ENCODE measurements around the gene ZFPM1.

The ZFPM1 gene

DNA sequence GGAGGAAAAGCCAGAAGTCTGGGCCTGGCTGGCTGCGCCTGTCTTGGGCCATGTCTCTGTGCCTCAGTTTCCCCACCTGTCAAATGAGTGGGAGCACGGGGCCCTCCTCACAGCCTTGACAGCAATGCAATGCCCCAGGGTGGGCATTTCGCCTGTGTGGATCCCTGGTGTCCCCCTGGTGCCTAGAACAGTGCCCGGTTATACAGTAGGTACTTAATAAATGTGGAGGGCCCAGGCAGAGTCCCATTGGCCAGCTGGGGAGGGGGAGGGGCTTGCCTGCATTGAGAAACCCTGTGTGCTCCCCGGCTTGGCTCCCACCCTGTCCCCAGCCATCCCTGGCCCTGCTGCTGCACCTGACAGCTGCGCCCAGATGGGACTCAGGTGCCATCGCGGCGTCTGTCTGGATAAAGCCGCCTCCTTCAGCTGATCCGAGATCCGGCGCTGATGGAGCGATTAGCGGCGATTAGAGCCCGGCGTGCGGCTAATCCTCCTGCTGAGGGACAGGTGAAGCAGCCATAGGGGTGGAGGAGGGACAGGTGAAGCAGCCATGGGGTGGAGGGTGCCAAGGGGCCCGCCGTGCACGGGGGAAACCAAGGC lies 12.4 kb downstream of the ZFPM1 start:
- H3K9ac ChIP-seq: no peak overlapping the region
- H3K27me3 ChIP-seq (ENCODE audit: control insufficient read depth, insufficient read depth, low read length): no peaks in the 10 kb centered on the region
- H3K4me3 ChIP-seq (ENCODE audit: low read depth, low read length): no peak overlapping the region
- no peaks in the 10 kb centered on the region for H3K9me3 ChIP-seq (ENCODE audit: control insufficient read depth, low read length)
- peaks cover 73% of the 10 kb centered on the region for H3K79me2 ChIP-seq
- no peak overlapping the region for H3K27ac ChIP-seq
- no peak overlapping the region for H2AFZ ChIP-seq
- H3K4me1 ChIP-seq: peaks cover 14% of the 10 kb centered on the region
- TF ChIP-seq, protein P1, sequence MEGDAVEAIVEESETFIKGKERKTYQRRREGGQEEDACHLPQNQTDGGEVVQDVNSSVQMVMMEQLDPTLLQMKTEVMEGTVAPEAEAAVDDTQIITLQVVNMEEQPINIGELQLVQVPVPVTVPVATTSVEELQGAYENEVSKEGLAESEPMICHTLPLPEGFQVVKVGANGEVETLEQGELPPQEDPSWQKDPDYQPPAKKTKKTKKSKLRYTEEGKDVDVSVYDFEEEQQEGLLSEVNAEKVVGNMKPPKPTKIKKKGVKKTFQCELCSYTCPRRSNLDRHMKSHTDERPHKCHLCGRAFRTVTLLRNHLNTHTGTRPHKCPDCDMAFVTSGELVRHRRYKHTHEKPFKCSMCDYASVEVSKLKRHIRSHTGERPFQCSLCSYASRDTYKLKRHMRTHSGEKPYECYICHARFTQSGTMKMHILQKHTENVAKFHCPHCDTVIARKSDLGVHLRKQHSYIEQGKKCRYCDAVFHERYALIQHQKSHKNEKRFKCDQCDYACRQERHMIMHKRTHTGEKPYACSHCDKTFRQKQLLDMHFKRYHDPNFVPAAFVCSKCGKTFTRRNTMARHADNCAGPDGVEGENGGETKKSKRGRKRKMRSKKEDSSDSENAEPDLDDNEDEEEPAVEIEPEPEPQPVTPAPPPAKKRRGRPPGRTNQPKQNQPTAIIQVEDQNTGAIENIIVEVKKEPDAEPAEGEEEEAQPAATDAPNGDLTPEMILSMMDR (IDR thresholded peaks at IDR 0.05): no peak
- H3K36me3 ChIP-seq (ENCODE audit: control insufficient read depth, insufficient read depth, low read length): no peaks in the 10 kb centered on the region
- no peak overlapping the region for H3K4me2 ChIP-seq (ENCODE audit: low read length)

GRCh38 chr16:88466175-88466862 lies 13.2 kb downstream of the ZFPM1 start:
- Histone ChIP-seq H3K4me1 (peaks cover 13% of the 10 kb centered on the region), H3K9ac (no peak overlapping the region)

DNA sequence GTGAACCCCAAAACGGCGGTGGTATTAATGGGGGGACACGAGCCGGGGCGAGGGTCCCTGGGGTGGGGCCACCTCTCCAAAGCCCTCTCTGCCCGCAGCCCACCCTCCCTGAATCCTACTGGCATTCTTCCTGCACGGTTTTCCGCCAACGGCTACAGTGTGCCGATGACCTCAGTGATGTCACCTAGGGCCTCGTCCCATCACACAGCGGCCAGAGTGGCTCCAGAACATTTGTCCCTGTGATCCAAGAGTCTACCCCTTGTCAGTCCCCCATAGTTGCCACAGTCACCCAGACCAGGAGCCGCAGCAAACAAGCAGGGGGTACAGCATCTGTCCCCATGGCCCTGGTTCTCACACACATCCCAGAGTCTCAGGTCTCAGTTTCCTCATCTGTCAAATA lies 13.9 kb downstream of the ZFPM1 start:
- peaks cover 8% of the 10 kb centered on the region for H3K4me1 ChIP-seq
- no peak overlapping the region for H3K27ac ChIP-seq
- H2AFZ ChIP-seq: no peak overlapping the region
- no peak overlapping the region for H3K4me2 ChIP-seq (ENCODE audit: low read length)
- H3K9ac ChIP-seq: no peak overlapping the region
- TF ChIP-seq, protein P1 (IDR thresholded peaks at IDR 0.05): no peak
- no peak overlapping the region for H3K4me3 ChIP-seq (ENCODE audit: low read depth, low read length)
- H3K27me3 ChIP-seq (ENCODE audit: control insufficient read depth, insufficient read depth, low read length): no peaks in the 10 kb centered on the region
- no peaks in the 10 kb centered on the region for H3K9me3 ChIP-seq (ENCODE audit: control insufficient read depth, low read length)
- H3K36me3 ChIP-seq (ENCODE audit: control insufficient read depth, insufficient read depth, low read length): no peaks in the 10 kb centered on the region
- peaks cover 67% of the 10 kb centered on the region for H3K79me2 ChIP-seq

More at GRCh38 chr16:88466175-88466862, 13.2 kb downstream of the ZFPM1 start:
- Histone ChIP-seq H3K27me3 (ENCODE audit: control insufficient read depth, insufficient read depth, low read length) (no peaks in the 10 kb centered on the region), H3K9me3 (ENCODE audit: control insufficient read depth, low read length) (no peaks in the 10 kb centered on the region), H3K36me3 (ENCODE audit: control insufficient read depth, insufficient read depth, low read length) (no peaks in the 10 kb centered on the region), H3K27ac (no peak overlapping the region), H3K79me2 (peaks cover 73% of the 10 kb centered on the region), H2AFZ (no peak overlapping the region), H3K4me3 (ENCODE audit: low read depth, low read length) (no peak overlapping the region), H3K4me2 (ENCODE audit: low read length) (no peak overlapping the region)
- TF ChIP-seq, protein P1 (IDR thresholded peaks at IDR 0.05): no peak

DNA sequence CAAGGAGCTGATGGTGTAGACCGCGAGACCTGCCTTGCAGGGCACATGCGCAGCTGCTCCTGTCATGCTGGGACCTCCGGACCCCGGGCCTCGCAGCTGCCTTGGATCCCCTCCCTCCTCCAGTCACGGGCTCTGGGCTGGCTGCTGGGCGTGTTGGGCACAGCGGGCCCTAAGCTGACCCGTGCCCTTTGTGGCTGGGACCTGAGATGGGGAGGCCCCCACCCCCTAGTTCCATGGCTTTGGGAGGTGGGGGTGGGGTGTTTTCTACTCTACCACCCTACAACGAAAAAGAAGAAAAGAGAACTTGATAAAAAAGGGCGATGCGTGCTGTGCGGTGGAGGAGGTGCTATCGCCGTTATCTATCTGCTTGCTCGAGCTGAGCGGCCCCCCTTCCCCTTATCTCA lies 14.5 kb downstream of the ZFPM1 start:
- TF ChIP-seq, protein P1 (IDR thresholded peaks at IDR 0.05): no peak
- no peak overlapping the region for H3K4me3 ChIP-seq (ENCODE audit: low read depth, low read length)
- H3K9ac ChIP-seq: no peak overlapping the region
- H3K27ac ChIP-seq: no peak overlapping the region
- H3K4me1 ChIP-seq: peaks cover 7% of the 10 kb centered on the region
- no peaks in the 10 kb centered on the region for H3K27me3 ChIP-seq (ENCODE audit: control insufficient read depth, insufficient read depth, low read length)
- H3K79me2 ChIP-seq: peaks cover 61% of the 10 kb centered on the region
- H2AFZ ChIP-seq: no peak overlapping the region
- H3K9me3 ChIP-seq (ENCODE audit: control insufficient read depth, low read length): no peaks in the 10 kb centered on the region
- H3K4me2 ChIP-seq (ENCODE audit: low read length): no peak overlapping the region
- H3K36me3 ChIP-seq (ENCODE audit: control insufficient read depth, insufficient read depth, low read length): no peaks in the 10 kb centered on the region

All from parathyroid adenoma (tissue), 2 donors.